Measurements from ENCODE around the gene UQCRQ.

Gene UQCRQ

GRCh38 chr5:132916086-132916485, 49.6 kb downstream of the UQCRQ start:
- Histone ChIP-seq H4K20me1 (ENCODE audit: insufficient read depth, low read length) (no peaks in the 10 kb centered on the region), H3K9me3 (ENCODE audit: low read length) (no peaks in the 10 kb centered on the region), H3K79me2 (ENCODE audit: insufficient read depth, low read length) (no peaks in the 10 kb centered on the region), H3K9ac (ENCODE audit: low read length) (no peak overlapping the region), H3K4me2 (ENCODE audit: low read length) (no peak overlapping the region), H3K27me3 (ENCODE audit: insufficient read depth, low read length) (no peaks in the 10 kb centered on the region), H3K27ac (ENCODE audit: low read depth, low read length, poor library complexity, severe bottlenecking) (no peak overlapping the region), H3K9me2 (ENCODE audit: low read depth, low read length) (no peaks in the 10 kb centered on the region), H3K4me1 (ENCODE audit: insufficient read depth, low read length, severe bottlenecking) (no peaks in the 10 kb centered on the region), H3K36me3 (ENCODE audit: insufficient read depth, low read length) (peaks cover 41% of the 10 kb centered on the region), H3F3A (ENCODE audit: insufficient read depth, low read length) (no peaks in the 10 kb centered on the region), H2AFZ (ENCODE audit: low read length) (no peak overlapping the region), H3K4me3 (ENCODE audit: low read depth, low read length, poor library complexity, severe bottlenecking) (no peak overlapping the region)
- TF ChIP-seq CTCF (IDR thresholded peaks at IDR 0.05; ENCODE audit: low read length) (no peak), EZH2 (IDR thresholded peaks at IDR 0.05; ENCODE audit: borderline replicate concordance, low read length) (no peak)

All from OCI-LY1 (cell line).